ENCODE results near the gene USH2A.

The USH2A gene

DNA sequence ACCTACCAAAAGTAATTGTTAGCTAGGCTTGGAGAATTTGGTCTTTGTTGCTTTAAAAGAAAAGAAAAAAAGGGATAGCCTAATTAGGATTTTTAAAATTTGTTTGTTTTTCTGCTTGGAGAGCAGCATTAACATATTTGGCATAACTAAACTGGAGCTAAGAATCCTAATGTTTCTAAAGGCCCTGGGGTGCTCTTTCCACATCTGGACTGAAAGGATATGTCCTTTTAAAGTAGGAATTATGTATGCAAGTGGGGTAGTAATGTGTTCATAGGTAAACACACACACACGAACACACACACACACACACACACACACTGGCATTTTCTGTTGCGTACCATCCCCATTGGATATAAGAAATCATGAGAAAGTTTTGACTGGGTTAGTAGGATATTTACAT lies 742.2 kb downstream of the USH2A start:
- no peak for DNase-seq

DNA sequence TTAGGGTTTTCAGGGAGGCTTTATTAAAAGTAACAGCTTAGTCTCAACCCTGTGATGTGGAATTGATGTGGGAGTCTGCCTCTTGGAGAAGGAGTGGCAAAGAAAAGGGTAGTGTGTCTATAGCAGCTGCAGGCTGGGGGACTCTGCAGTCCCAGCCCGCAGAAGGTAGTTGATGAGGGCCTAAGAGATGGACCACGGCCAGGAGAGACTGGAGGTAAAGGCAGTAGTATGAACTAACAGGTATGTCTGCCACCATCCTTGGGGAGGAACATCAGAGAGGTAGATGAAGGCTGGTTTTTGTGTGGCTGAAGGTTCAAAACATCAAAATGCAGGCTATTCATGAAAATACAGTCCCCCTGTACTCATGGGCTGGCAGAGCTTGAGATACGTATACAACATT lies 744.0 kb downstream of the USH2A start:
- no peak for DNase-seq

DNA sequence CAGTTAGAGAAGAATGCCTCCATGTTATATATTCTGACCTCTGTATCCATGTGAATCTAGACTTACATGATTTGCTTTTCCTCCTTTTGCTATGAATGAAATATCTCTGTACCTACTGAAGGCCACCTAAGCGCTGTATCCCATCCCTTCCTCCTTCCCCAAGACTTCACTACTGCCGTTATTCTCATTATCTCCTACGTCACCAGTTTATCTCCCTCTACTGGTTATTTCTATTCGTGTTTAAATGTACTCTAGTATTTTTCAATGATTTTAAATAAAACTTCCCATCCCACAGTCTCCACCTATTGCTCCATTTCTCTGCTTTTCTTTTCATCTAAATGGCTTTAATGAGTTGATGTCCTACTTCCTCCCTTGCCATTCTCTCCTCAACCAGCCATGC lies 746.1 kb downstream of the USH2A start:
- DNase-seq, result no peak

DNA sequence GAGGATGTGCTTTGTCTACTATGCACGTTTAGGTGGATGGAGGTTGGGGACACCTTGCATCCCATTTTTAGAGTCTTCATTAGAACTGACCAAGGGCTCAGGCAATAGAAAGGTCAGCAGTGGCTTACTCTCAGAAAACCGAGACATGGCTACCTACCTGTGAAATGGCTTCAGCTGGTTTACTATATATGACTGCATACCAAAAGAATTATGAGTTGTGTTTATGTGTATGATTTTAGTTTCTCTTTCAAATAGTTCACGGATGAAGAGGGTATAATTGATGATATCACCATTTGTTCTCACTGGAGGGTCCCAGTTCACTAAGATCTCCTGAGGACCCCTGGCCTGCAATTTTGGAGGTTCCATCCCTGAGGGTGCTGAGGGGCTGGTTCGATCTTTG lies 749.3 kb downstream of the USH2A start:
- no peak for DNase-seq

DNA sequence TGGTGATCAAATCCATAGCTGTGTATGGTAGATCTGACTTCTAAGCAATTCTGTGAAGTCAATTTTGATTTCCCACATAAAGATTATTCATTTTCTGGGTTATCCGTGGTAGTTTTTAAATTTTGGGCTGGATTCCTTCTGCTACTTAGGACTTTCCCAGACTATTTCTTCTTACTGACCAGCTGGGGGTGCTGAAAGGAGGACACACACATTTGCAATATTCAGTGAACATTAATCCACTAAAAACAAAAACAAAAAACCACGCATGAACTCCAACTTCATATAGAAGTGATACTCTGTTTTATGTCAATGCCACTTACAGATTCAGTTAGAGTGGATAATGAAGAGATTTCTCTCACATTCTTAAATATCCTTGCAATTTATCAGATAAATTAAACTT lies 750.8 kb downstream of the USH2A start:
- DNase-seq, result no peak

DNA sequence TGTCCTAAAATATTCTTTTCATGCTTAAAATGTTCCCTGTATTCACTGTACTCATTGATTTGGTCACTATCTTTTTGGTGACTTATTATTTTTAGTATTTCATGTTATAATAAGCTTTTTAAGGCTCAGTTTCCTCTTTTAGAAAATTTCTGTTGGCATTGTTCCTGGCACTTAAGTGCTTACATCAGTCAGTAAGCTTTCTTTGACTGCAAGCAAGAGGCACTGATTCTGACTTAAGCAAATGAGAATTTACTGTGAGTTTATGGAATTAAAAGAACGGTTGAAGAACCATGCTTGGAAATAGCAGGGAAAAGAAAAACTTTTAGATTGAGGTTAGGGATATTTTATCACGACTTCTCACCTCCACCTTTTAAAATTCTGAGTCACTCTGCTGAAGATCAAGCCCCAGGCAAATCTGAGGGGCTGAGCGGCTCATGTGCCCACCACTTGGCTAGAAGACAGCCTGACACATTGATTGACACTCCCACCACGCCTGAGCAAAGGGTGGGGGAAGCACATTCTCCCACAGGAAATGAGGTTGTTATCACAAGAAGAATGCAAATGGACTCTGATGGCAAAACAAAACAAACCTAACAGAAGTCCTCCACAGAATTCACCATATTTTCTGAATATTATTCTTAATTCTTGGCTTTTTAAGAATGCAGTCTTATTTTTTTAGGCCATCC lies 753.3 kb downstream of the USH2A start:
- no peak for DNase-seq

DNA sequence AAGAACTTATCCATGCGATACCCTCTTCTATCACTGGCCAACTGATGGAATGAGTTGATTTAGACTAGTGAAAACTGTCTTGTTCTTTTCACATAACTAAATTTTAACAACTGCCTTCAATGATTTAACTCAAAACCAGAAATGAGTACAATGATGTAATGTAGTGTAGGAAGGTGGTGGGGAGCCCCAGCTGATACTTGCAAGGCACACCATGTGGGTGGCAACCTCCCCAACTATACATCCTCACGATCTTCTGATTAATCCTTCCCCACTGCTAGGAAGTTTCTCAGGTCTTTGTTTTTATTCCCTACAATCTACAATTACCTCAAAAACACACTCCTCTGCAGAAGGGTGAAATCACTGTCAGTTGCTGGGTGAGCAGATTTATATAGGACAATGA lies 755.5 kb downstream of the USH2A start:
- no peak for DNase-seq

DNA sequence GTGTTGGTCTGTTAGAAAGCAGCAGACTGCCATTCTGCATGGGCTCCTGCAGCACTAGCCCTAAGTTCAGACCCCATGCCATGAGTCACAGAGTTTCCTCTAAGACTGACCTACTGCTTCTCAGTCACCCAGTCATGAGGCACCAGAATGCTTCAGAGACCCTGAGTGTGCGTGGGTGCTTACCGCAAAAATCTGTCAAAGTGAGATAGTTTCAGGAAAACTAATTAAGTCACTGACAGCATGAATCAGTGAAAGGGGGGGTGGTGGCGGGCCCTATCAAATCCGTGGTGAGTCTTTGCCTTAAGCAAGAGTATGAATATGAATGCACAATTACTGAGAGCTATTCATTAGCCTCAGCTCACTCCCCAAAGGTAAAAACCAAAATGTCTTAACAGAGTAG lies 758.0 kb downstream of the USH2A start:
- DNase-seq, result no peak

DNA sequence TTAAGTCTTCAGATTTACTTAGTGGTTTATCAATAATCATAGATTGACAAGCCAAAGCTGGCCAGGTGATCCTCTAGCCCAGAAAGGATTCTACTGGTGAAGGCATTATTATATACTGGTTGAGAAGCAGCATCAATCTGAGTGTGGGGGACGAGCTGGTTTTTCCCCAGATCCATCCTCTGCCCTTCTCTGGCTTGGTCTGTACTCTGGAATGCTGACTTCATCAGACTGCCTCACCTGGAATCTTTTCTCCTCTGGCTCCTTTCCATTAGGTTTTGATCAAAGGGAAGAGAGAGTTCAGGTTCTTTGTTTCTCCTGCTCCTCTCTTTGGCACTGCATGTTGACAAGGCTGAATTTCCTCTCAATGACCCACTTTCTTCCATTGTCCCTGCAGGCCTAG lies 762.2 kb downstream of the USH2A start:
- DNase-seq, result no peak

DNA sequence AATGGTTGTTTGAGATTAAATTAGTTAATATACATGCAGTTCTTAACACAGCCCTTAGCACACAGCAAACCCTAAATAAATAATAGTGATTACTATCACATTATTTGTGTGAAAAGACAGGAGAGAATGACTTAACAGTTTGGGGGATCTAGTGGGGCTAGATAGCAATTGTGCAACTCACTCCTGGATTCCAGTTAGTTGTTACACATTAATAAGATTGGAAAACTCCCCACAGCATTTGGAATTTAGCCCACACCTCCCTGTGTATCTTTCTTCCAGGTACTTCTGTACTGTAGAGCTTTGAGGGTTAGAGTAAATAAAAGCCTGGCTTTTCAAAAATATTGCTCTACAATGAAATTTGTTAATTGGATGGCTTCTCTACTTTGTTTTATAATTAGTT lies 763.0 kb downstream of the USH2A start:
- no peak for DNase-seq

DNA sequence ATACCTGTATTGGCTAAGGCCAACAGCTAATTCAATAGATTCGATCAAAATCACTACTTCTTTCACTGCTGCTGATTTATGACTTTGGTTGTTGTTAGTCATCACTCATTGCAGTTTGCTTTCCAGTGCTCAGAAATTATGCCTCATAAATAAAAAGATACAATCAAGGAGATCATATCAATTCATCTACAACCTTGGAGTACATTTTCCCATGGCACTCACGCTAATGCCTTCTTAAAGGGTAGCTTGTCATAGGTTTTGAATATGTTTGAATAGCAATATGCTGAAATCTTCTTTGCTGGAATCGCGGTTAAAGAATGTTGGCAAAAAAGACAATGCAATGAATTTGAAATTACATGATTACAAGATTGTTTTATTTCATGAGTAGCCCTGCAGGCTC lies 766.2 kb downstream of the USH2A start:
- no peak for DNase-seq

DNA sequence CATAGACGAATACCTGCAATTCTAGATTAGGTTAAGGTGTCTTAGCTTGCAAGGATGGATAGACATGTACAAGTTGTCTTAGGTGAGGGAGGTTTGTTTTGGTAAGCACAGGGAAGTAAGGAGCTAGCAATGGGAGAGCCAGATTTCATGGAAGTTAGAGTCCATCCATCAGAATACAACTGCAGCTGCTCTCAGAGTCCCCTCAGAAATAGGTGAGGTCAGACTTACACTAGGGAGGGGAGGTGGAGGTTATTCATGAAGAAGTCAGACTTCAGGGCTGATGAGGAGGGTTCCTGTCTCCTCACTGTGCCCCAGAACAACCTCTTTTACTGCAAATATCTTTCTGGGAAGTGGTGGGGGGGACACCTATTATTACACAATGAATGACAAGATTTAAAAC lies 770.9 kb downstream of the USH2A start:
- DNase-seq, result no peak

DNA sequence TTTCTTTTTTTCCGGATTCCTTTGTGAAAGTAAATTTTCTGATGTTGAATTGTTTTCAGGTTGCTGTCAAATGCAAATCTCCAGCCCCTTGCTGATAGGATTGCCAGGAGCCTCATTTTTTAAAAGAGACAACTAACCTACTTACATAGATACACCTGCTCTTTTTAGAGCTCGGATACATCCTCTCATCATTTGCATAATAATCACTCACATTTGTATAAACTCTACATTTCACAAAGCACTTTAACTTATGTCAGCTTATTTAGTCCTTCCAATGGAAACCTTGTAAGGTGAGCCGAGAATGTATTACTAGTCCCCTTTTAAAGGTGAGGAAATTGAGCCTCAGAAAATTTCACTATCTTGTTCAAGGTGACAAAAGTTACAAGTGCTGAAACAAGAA lies 771.4 kb downstream of the USH2A start:
- no peak for DNase-seq

DNA sequence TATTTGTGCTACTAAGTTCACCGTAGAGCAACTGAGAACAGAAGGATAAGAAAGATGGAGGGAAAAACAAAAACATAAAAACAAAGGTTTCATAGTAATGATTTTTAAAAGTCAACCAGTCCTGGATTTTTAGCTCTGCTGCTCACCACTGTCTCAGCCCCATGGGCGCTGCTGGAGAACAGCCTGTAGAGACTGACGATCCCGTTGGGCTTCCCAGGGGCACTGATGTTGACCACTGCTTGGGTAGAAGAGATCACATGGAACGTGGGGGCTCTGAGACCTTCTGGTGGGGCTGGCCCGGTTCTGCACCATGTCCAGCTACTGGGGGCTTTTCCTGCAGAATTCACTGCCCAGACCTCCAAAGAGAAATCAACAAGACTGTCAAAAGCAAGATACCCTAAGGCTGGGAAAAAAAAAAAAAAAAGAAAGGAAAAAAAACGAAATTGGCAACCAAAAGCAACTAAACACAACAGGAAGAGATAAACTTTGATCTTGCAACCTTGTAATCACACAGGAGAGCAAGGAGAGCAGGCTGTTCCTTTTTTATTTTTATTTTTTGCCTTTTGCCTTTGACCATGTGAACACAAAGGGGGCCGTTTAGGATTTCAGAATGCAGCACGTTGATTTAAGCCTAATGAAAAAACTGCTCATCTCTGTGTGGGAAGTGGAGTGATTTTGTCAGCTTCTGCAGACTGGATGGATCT lies 772.6 kb downstream of the USH2A start:
- DNase-seq, result no peak

DNA sequence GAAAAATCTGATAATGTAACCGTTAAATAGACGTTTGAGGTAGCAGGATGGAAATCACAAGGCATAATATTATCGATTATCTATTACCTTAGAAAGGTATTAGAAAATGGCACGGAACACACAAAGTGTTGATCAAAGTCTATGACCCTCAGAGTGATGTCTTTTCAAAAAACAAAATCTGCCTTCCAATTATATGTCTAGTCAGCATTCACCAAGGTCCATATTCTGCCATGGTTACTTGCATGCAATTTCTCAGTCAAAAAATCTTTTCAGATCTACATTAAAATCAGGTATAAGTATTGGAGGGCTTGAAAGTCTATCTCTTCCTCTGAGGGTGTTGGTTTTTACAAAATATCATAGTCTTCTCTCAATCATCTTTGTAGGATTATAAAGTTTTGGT lies 774.3 kb downstream of the USH2A start:
- DNase-seq, result no peak

DNA sequence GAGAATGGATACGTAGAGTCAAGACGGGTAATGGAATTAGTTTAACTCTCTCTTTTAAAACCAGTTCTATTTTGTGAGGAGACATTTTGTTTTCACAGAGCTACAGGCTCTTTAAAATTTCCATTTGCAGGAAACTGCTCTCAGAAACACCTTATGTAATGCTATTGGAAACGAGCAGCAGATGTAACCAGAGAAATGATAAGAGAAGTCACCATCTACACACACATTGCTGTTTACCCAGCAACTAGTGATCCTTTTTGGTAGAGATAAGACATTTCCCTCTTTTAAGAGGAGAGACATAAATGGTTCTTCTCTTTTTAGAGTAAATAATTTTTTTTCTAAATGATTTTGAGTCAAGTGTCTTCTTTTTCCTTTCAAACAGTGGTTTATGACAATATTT lies 775.5 kb downstream of the USH2A start:
- DNase-seq, result no peak

DNA sequence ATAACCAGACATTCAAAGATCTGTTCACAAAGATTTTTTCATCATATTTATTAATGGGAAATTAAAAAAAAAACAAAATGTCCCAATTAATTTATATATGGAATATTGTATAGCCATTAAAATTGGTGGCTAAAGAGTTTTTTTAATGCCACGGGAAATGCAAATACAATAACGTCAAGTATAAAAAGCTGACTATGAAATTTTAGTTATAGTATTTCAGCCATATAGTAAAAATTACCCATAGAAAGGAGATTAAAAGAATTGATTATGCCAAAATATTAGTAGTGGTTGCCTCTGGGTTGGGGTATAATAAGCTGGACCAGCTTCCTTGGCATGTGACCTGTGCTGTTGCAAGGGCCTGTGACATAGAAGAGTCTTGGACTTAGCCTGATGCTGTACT lies 777.4 kb downstream of the USH2A start:
- no peak for DNase-seq

DNA sequence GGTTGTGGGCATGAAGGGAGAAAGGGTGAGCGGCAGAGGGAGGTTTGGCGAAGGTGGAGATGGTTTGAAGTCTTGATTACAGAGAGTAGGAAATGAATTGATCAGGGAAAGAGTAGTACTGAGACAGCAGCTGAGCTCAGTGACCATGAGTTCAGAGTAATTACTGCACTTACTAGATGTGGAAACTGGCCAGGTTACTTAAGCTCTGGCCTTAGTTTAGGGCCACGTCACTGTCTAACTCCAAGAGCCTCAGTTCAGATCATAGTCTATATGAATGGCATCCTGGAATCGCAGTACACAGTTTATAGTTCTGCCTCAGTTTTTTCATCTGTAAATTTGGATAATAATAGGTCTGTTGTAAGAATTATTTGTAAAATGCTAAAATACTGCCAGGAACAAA lies 778.1 kb downstream of the USH2A start:
- DNase-seq, result no peak

DNA sequence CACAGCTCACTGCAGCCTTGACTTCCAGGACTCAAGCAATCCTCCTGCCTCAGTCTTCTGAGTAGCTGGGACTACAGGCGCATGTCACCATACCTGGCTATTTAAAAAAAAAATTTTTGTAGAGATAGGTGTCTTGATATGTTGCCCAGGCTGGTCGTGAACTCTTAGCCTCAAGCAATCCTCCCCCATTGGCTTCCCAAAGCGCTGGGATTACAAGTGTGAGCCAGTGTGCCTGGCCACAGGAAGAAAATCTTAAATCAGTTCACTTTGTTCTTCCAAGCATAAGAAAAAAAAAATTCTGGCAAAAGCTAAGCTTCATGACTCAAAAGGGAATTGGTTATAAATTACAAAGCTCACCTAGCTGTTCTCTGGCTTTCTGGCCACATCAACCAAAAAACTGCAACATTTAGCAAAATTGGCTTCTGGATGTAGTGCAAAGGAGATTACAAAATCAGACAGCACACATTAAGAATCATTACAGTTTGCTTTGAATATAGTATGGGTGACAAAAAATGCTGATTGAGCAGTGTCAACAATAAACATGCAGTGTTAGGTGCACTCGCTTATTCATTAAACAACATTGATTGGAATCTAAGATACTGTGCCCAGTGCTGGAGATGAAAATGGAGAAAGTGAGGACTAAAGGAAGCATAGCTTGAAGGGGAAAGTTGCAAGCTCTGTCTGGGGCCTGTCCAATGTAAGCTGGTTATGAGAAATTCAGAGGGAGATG lies 779.5 kb downstream of the USH2A start:
- DNase-seq, result no peak

DNA sequence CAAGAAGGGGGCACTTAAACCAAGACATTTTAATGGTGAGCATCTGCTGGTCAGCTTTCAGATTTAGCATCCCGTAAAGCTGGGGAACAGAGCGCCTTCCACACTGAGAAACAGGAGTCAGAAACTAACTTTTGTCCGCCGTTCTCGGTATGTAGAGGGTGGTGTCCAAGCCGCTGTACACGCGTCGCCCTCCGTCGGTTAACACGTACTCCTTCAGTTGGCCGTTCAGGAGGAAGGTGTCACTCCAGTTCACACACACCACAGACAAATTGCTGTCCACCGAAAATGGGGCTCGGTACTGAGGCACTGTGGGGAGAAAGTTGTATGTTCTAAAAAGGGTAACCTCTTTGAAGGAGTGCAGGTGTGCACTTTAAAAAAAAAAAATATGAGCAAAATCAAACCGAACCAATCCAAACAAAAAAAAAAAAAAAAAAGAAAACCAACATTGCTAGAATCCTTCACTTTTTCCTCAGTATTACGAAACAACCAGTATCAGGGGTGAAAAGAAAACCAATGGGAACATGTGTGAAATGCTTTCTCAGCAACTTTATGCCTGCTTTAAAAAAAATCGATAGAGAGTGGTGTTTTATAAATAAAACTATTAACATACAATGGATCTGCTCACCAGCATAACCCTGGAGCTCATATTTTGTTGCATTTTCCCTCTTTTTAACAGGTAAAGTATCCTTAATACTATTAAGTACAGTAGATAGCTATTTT lies 782.7 kb downstream of the USH2A start:
- DNase-seq, result no peak

DNA sequence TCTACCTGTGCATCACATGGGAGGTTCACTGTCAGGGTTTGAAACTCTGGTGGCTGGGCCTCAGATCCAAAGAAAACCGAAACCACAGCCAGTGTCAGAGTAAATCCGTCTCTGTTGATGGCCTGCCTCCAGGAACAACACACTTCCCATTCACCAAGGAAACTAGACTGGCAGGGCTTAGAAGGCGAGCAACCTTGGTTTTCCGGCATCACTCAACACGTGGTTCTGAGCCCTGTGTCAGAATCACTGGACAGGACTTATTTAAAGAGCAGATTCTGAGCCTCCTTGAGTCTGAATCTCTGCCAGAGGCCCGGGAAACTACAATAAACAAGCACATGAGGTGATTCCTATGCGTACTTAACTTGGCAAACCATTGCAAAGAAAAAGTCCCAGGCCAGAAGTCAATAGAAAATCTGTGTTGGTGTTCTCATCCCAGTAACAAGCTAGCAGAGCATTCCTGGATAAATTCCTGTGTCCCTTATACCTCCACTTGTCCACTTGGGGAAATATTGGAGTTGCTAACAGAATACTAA lies 786.1 kb downstream of the USH2A start:
- DNase-seq, result no peak

DNA sequence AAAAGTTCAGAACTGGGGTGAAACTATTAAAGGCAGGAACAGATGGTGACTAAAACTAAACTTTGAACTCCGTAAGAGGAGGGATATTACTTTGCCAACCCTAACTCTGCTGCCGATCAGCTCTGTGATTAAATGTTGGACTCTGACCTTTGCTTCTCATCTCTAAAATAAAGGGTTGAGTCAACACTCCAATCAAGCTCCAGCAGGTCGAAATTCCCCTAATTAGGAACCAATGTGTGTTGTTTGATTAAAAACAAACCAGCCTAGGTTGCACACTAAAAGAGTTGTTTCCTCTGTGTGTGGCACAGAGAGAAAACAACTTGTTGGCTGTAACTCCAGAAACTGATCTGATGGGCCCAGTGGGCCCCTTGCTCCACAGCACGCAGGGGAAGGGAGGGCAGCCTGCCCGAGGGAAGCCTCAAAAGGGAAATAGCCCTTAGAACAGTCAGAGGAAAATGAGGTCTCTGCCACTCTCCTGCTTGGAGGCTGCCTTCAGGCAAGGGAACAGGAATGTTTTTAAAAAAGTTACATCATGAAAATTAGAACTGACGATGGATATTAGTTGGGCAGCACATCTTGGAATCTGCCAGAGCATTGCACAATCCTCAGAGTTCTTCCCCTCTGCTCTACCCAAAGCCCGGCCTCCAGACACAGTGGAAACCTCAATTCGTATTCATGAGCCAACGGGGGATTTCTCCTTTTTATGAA lies 786.8 kb downstream of the USH2A start:
- DNase-seq, result no peak

DNA sequence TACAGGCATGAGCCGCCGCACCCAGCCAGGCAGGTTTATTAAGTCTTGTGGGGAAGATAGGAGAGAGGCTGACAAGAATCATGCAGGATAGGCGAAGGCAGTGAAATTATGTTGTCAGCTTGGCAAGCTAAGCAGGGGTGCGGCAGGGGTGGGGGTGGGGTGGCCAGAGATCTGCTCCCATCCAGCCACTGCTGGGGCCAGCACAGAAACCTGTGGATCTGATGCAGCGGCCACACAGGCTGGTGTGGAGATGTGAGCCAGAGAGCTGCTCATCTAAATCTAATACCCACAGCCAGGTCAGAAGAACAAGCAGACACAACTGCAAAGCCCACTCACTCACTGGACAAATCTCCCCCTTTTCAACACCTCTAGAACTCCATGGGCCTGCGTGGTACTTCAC lies 787.4 kb downstream of the USH2A start:
- DNase-seq, result no peak

All from effector CD8-positive, alpha-beta T cell (primary cell).